CD1c-positive myeloid dendritic cell (primary cell): ENCODE results near the gene RNF212.

Experiments
- DNase-seq: peaks from one replicate; pipeline ENCODE4 v3.0.0-alpha.2; 2016; ENCODE audit errors: extremely low spot score

RNF212 gene

GRCh38 chr4:1115528-1116293 lies 2.3 kb upstream of the RNF212 start:
- no peak for DNase-seq

DNA sequence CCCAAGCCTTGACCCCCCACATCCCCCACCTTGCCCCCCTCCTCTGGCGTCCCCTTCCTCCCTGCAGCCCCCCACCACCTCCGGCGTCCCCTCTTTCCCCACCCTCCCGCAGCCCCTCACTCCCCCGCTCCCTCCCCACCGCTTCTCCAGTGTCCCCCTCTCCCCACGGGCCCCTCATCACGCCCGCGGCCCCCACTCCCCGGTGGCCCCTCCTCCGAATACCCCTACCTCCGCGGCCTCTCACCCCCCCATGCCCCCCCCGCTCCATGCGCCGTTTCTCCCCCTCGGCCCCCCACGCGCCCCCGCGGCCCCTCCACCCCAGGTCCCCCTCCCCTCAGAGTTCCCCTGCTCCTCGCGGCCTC lies 562 bp downstream of the RNF212 start:
- no peak for DNase-seq

GRCh38 chr4:1112174-1112820 lies 1.1 kb downstream of the RNF212 start:
- DNase-seq = no peak

GRCh38 chr4:1111259-1111809 lies 2.0 kb downstream of the RNF212 start:
- DNase-seq = no peak

- no peak for DNase-seq
Observed at GRCh38 chr4:1109898-1110506, 3.4 kb downstream of the RNF212 start.

DNA sequence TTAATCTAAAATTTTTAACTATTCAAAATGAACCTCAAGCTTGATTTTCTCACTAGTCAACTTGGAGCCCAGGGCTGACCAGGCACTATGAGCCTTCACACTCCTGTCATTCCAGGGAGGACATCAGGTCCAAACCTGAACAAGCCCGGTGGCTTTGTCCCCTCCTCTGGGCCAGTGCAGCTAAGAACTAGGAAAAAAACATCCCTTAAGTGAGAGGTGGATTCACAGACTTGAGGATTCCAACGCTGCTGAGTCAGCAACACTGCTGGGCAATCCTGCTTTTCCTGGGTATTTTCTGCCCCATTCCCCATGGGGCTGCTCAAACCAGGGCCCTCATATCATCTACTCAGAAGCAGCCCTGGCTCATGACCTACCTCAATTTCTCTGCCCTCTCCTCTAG lies 4.0 kb downstream of the RNF212 start:
- no peak for DNase-seq

GRCh38 chr4:1105662-1106061 lies 7.7 kb downstream of the RNF212 start:
- DNase-seq = no peak

DNA sequence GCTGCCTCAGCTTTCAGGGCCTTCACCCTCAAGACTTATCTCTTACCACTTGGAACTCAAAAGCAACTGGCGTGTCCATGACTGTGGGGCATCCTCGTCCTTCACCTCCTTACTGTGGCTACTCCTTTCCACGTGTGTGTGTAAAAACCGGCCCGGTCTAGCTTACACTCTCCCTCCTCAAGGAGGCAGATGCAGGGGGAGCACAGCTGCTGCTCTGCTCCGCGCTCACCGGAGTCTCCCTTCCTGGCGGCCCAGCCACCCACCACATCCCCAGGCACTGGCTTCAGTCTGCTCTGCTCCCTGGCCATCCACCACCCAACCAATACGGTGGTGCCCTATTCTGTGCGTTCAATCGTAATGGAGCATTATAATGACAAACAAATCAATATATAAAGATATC lies 8.3 kb downstream of the RNF212 start:
- DNase-seq = no peak

DNA sequence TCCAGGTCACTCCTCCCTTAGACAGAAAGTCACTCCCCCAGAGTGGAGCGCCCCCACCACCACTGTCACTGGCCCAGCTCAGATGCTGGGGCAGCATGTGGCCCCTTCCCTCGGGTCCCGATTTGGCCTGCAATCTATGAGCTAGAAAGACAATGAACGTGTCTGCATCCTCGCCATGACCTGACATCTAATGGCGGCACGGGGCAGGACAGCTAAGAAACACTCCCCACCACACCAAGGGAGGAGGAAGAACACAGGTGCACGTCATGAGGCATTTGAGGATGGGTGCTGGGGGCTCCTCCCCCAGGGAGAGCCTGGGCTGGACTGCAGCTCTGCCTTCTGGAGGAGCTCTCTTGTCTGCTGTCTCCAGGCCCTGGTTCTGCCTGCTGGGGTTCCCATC lies 8.7 kb downstream of the RNF212 start:
- no peak for DNase-seq

- no peak for DNase-seq
Observed at GRCh38 chr4:1099684-1100335, 13.6 kb downstream of the RNF212 start.

DNA sequence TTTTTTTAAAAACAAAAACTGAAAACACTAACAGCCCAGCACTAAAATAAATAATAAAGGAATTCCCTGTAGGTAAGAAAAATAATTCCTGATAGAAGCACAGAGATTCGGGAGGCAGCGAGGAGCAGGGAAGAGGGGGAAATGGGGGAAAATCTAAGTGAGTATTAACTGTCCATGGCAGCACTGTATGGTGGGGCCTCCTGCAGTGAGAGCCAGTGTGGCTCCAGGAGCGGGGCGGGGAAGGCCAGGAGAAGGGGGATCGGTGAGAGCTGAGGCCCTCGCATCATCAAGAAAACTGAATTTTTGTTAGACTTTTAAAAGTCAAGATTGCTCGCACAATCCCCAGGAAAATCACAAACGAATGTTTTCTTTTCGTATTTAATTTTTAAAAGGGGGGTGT lies 14.1 kb downstream of the RNF212 start:
- no peak for DNase-seq

- DNase-seq = no peak
Observed at GRCh38 chr4:1098311-1098925, 14.9 kb downstream of the RNF212 start.

GRCh38 chr4:1097553-1097952 lies 15.8 kb downstream of the RNF212 start:
- no peak for DNase-seq

GRCh38 chr4:1096841-1097240 lies 16.5 kb downstream of the RNF212 start:
- no peak for DNase-seq

DNA sequence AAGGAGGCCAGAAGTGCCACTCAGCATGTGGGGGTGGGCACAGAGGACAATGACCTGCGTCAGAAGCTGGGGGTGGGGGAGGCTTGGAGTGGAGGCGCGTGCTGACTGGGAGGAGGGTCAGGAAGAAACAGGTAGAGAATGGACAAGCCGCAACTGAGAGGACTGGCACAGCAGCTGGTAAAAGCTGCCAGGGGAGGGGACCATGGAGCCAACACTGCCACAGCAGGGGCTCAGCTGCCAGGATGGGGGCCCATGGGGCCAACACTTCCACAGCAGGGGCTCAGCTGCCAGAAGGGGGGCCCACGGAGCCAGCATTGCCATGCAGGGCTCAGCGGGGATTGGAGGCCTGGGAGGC lies 19.1 kb downstream of the RNF212 start:
- DNase-seq = no peak

- no peak for DNase-seq
Observed at GRCh38 chr4:1093391-1094335, 19.7 kb downstream of the RNF212 start.

DNA sequence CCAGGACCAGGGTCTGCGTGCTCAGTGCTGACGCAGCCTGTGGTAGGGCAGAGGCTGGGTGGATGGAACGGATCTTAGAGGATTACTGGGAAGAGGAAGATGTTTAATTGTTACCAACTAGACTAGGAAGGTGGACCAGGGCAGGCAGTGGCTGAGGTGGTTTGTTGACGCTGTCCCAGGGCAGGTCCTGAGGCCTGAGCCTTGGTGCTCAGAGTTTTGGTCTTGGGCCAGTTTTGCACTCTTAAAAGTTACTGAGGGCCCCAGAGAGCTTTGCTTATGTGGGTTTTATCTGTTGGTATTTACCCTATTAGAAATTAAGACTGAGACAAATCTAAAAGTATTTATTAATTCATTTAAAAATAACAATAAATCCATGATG lies 20.4 kb downstream of the RNF212 start:
- DNase-seq = no peak

GRCh38 chr4:1092026-1092982 lies 21.1 kb downstream of the RNF212 start:
- no peak for DNase-seq

DNA sequence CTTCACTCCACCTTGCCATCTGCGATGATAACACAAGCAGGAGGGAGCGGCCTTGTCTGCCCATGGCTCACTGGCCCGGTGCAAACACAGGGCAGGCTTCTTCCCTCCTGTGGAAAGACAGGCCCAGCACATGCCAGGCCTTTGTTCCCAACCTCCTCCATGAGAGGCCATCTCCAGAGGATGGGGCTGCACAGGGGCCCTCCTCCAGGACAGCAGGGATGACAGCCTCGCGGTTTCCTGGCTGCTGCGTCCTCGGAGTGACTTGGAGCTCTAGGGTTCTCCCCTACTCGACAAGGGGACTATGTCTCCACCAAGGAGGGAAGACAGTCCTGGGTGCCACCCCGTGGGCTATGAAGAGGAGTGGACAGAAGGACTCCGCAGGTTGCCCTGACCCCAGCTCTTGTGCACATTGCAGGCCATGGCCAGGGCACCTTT lies 21.8 kb downstream of the RNF212 start:
- no peak for DNase-seq
